Heart left ventricle (tissue), 13 donors: Measurements from ENCODE around the gene ALDH3B2.

Source experiments
- POLR2A ChIP-seq, 2 donors: fragments of 450-650 bp; IDR thresholded peaks; one replicate each; pipeline ENCODE4 v1.6.1; 2017; ENCODE audit warnings: antibody characterized with exemption in 2 of 2, mild to moderate bottlenecking in 2 of 2, moderate library complexity in 2 of 2
- TF ChIP-seq, protein P1 (sequence below), 12 donors: fragments of 200-600 bp; sonication (generic) in 4 of 12; IDR thresholded peaks; one replicate each; pipeline versions ENCODE4 v1.5.0 to v1.8.0; 2018 to 2022; ENCODE audit warnings: antibody characterized with exemption in 12 of 12, mild to moderate bottlenecking in 5 of 12
- donor health status: ischemic (EF 13 %, LVEDD 7.1; RV severe dilation, severe dysfunction).
- donor health status: DM: no; HTN: yes; CAD: no.
- donor health status: DM: no; HTN: no; CAD: no.
- donor health status: ischemic (EF 25% LVEDD 6.9; RV normal size, moderate dysfunction).
- donor health status: ischemic (EF 25% LVEDD 5.7; RV mildly dilated, moderate dysfunction).
- donor health status: ischemic (EF 35%, LVEDD 5.7; RV mildly dilated, moderate dysfunction).
- donor health status: nonischemic (EF 11% LVEDD 7.7; RV severe dilation, severe dysfunction).
- donor health status: DM: yes; HTN: yes; CAD: no.
- donor health status: PGD.
- donor health status: ischemic (EF 29% LVEDD 5.4; RV normal size, mild dysfunction).
- donor health status: nonischemic (EF 23%, LVEDD 6.1; RV moderate dilation, normal function).

GRCh38 chr11:67663532-67664212 is 10.8 kb downstream of the ALDH3B2 start:
- TF ChIP-seq, protein P1, sequence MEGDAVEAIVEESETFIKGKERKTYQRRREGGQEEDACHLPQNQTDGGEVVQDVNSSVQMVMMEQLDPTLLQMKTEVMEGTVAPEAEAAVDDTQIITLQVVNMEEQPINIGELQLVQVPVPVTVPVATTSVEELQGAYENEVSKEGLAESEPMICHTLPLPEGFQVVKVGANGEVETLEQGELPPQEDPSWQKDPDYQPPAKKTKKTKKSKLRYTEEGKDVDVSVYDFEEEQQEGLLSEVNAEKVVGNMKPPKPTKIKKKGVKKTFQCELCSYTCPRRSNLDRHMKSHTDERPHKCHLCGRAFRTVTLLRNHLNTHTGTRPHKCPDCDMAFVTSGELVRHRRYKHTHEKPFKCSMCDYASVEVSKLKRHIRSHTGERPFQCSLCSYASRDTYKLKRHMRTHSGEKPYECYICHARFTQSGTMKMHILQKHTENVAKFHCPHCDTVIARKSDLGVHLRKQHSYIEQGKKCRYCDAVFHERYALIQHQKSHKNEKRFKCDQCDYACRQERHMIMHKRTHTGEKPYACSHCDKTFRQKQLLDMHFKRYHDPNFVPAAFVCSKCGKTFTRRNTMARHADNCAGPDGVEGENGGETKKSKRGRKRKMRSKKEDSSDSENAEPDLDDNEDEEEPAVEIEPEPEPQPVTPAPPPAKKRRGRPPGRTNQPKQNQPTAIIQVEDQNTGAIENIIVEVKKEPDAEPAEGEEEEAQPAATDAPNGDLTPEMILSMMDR (IDR thresholded peaks at IDR 0.05) = no peak
- no peak for TF ChIP-seq POLR2A (IDR thresholded peaks at IDR 0.05)
